ENCODE data around the gene KRABD2.

KRABD2 gene

DNA sequence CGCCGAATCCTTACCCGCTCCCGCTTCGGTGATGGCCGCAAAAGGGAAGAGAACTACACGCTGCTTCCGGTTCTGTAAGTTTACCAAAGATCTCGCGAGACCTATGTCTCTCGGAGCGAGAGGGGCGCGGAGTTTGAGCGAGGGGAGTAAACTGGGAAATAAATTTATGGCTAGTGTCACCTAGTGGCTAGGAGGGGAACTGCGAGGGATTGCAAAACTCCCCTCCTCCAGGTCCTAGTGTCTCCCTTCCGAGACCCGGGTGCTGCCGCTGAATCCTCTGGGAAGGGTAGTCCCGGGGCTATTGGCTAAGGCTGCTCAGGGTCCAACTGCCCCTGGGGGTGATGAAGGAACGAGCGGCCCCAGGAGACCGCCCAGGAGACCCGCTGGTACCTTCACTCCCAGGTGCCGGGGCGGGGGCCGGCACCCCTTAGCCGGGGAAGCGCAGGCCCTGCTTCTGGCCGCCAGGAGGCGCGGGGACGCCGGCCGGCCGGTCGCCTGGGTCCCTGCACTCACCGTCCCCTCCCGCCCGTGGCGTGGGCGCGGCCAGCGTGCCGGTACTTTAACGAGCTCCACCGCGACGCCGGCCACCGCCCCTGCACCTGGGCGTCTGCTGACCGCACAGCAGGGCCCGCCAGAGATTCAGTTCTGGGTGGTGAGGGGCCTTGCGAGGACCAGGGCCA lies 6.8 kb upstream of the KRABD2 start, which contains the start of gene RPL26 (continued):
- TF ChIP-seq ZBTB33 (IDR thresholded peaks at IDR 0.05; ENCODE audit: extremely low read depth, insufficient replicate concordance, low read length) = peak; percentile 99

- CTCF ChIA-PET = interaction anchor here (2.8 kb wide), 1 partner anchor 403 kb away, joined by 29 read pairs; no protein-coding TSS in a partner anchor
- Histone ChIP-seq H3K36me3 (ENCODE audit: control insufficient read depth in 1 of 2, insufficient read depth in 2 of 2, low read length in 2 of 2) (peaks cover 30 to 47% of the 10 kb centered on the region in 2 experiments), H3K9me2 (ENCODE audit: insufficient read depth) (no peaks in the 10 kb centered on the region), H3K27me3 (ENCODE audit: insufficient read depth, low read length) (no peaks in the 10 kb centered on the region), H3K4me2 (ENCODE audit: low read length) (peak overlapping the region; percentile 85), H2AFZ (ENCODE audit: low read depth, low read length, poor library complexity, severe bottlenecking) (no peak overlapping the region), H3K4me1 (ENCODE audit: control insufficient read depth in 1 of 2, insufficient read depth in 2 of 2, low read length in 2 of 2) (peaks cover 20 to 48% of the 10 kb centered on the region in 2 experiments), H3K4me3 (replicated peaks in 1 of 2; ENCODE audit: low read depth in 1 of 2, low read length in 2 of 2) (peak overlapping the region; percentile 85 to 98), H4K20me1 (ENCODE audit: insufficient read depth) (peaks cover 25% of the 10 kb centered on the region; the same call in 1 of the 2 replicates), H3K9ac (ENCODE audit: low read length) (peak overlapping the region; percentile 93), H3K9me3 (ENCODE audit: control insufficient read depth in 1 of 2, insufficient read depth in 1 of 2, low read depth in 1 of 2, low read length in 2 of 2) (no peaks in the 10 kb centered on the region), H3K27ac (ENCODE audit: low read depth, low read length) (peak overlapping the region; percentile 96), H3K79me2 (ENCODE audit: insufficient read depth, low read length) (peaks cover 56% of the 10 kb centered on the region)
- RAD21 ChIA-PET (ENCODE audit: low non-redundant PET in 1 of 2, low total read pairs in 2 of 2, uncharacterized antibody in 2 of 2, unreplicated experiment in 2 of 2) = no interaction called here
- ATAC-seq (no peak), DNase-seq (ENCODE audit: low read depth, low spot score) (no peak)
- BruUV-seq (replicated peaks) = no TSS peak
- intact Hi-C loops (cut with micrococcal nuclease) = loop anchor here (1.0 to 10.0 kb wide), 7 partner anchors 53 to 512 kb away; partner anchors contain the start of genes CTC1, HES7 and PFAS
- POLR2A ChIA-PET = interaction anchor here (1.2 to 2.0 kb wide), 2 partner anchors 10 to 135 kb away, joined by 4 to 12 read pairs; partner anchors contain the start of gene CTC1
- TF ChIP-seq SP1 (IDR thresholded peaks at IDR 0.05; ENCODE audit: low read depth) (no peak), JUND (IDR thresholded peaks at IDR 0.05) (no peak), ZFX (IDR thresholded peaks at IDR 0.05) (peak; percentile 31; the same call in 1 of the 2 replicates), POLR2A (IDR thresholded peaks at IDR 0.05; ENCODE audit: borderline replicate concordance, extremely low read depth, insufficient read depth, insufficient read length) (no peak), TCF7L2 (IDR thresholded peaks at IDR 0.05; ENCODE audit: borderline replicate concordance, extremely low read depth, insufficient read depth, insufficient read length) (no peak)
Measured at GRCh38 chr17:8382880-8383142, 6.3 kb upstream of the KRABD2 start.
